Thyroid gland (tissue), 4 donors: Measurements from ENCODE around the gene MAMSTR.

Source experiments
- CTCF ChIP-seq, 6 experiments: fragments of 200-600 bp in 3 of 6; fragments of 450-650 bp in 3 of 6; sonication (generic) in 3 of 6; IDR thresholded peaks; one replicate each; pipeline ENCODE4 v1.5.1; 2016 to 2019; ENCODE audit warnings: antibody characterized with exemption in 6 of 6, mild to moderate bottlenecking in 2 of 6, inconsistent platforms in 1 of 6, moderate library complexity in 1 of 6
- POLR2A ChIP-seq, 2 donors: fragments of 450-650 bp; IDR thresholded peaks; one replicate each; pipeline ENCODE4 v1.6.1; 2017; ENCODE audit warnings: antibody characterized with exemption in 2 of 2, mild to moderate bottlenecking in 2 of 2, moderate library complexity in 1 of 2

GRCh38 chr19:48674216-48674809, 45.2 kb downstream of the MAMSTR start:
- no peak for TF ChIP-seq CTCF (IDR thresholded peaks at IDR 0.05)
- no peak for TF ChIP-seq POLR2A (IDR thresholded peaks at IDR 0.05)
